ENCODE results near the gene RAB23.

- TF ChIP-seq, protein P1, sequence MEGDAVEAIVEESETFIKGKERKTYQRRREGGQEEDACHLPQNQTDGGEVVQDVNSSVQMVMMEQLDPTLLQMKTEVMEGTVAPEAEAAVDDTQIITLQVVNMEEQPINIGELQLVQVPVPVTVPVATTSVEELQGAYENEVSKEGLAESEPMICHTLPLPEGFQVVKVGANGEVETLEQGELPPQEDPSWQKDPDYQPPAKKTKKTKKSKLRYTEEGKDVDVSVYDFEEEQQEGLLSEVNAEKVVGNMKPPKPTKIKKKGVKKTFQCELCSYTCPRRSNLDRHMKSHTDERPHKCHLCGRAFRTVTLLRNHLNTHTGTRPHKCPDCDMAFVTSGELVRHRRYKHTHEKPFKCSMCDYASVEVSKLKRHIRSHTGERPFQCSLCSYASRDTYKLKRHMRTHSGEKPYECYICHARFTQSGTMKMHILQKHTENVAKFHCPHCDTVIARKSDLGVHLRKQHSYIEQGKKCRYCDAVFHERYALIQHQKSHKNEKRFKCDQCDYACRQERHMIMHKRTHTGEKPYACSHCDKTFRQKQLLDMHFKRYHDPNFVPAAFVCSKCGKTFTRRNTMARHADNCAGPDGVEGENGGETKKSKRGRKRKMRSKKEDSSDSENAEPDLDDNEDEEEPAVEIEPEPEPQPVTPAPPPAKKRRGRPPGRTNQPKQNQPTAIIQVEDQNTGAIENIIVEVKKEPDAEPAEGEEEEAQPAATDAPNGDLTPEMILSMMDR (IDR thresholded peaks at IDR 0.05), result no peak
- TF ChIP-seq EZH2 (IDR thresholded peaks at IDR 0.05; ENCODE audit: borderline replicate concordance, insufficient read depth, low read depth, low read length, poor library complexity, severe bottlenecking), result no peak
Measured at GRCh38 chr6:57177545-57178265, 44.4 kb downstream of the RAB23 start.
